OCI-LY1 (cell line): ENCODE measurements around the gene JPH2.

ENCODE experiments used
- H2AFZ ChIP-seq: fragments of 200-600 bp; sonication (generic), shearing (Covaris generic); 2 replicates; pipeline ENCODE4 v1.6.0; 2014; ENCODE audit warnings: antibody characterized with exemption, mild to moderate bottlenecking, low read length
- H3F3A ChIP-seq: fragments of 200-600 bp; sonication (generic), shearing (Covaris generic); 2 replicates; pipeline ENCODE4 v1.6.0; 2014; ENCODE audit warnings: mild to moderate bottlenecking, antibody characterized with exemption, low read length, moderate library complexity; ENCODE audit not compliant: insufficient read depth
- H3K27ac ChIP-seq: fragments of 200-600 bp; sonication (generic); 2 replicates; pipeline ENCODE4 v1.5.1; 2014; ENCODE audit warnings: low read length, mixed run types, mild to moderate bottlenecking, low read depth; ENCODE audit not compliant: poor library complexity, severe bottlenecking
- H3K27me3 ChIP-seq: fragments of 200-600 bp; sonication (generic); 2 replicates; pipeline ENCODE4 v1.6.0; 2014; ENCODE audit warnings: antibody characterized with exemption, mild to moderate bottlenecking, low read length, moderate library complexity; ENCODE audit not compliant: insufficient read depth
- H3K36me3 ChIP-seq: fragments of 200-600 bp; sonication (generic); 2 replicates; pipeline ENCODE4 v1.6.1; 2014; ENCODE audit warnings: mild to moderate bottlenecking, antibody characterized with exemption, low read length, moderate library complexity, mixed read lengths; ENCODE audit not compliant: insufficient read depth
- H3K4me1 ChIP-seq: fragments of 200-600 bp; sonication (generic); 2 replicates; pipeline ENCODE4 v1.5.1; 2014; ENCODE audit warnings: mild to moderate bottlenecking, low read length, moderate library complexity; ENCODE audit not compliant: insufficient read depth, severe bottlenecking
- H3K4me2 ChIP-seq: fragments of 200-600 bp; sonication (generic), shearing (Covaris generic); 2 replicates; pipeline ENCODE4 v1.6.1; 2014; ENCODE audit warnings: low read length
- H3K4me3 ChIP-seq: fragments of 200-600 bp; sonication (generic); 2 replicates; pipeline ENCODE4 v1.5.1; 2014; ENCODE audit warnings: low read length, low read depth, mild to moderate bottlenecking, mixed read lengths; ENCODE audit not compliant: poor library complexity, severe bottlenecking
- H3K79me2 ChIP-seq: fragments of 200-600 bp; shearing (Covaris generic); 2 replicates; pipeline ENCODE4 v1.6.1; 2016; ENCODE audit warnings: mixed run types, low read length, mixed read lengths; ENCODE audit not compliant: insufficient read depth
- H3K9ac ChIP-seq: fragments of 200-600 bp; sonication (generic), shearing (Covaris generic); 2 replicates; pipeline ENCODE4 v1.6.1; 2014; ENCODE audit warnings: mild to moderate bottlenecking, low read length, mixed read lengths
- H3K9me2 ChIP-seq: fragments of 200-600 bp; sonication (generic), shearing (Covaris generic); 2 replicates; pipeline ENCODE4 v1.6.1; 2014; ENCODE audit warnings: low read depth, mild to moderate bottlenecking, low read length, mixed read lengths
- H3K9me3 ChIP-seq: fragments of 200-600 bp; shearing (Covaris generic); 2 replicates; pipeline ENCODE4 v1.6.1; 2014; ENCODE audit warnings: low read length, mixed read lengths
- H4K20me1 ChIP-seq: fragments of 200-600 bp; sonication (generic), shearing (Covaris generic); 2 replicates; pipeline ENCODE4 v1.6.0; 2016; ENCODE audit warnings: mild to moderate bottlenecking, low read length; ENCODE audit not compliant: insufficient read depth
- EZH2 ChIP-seq: fragments of 200-600 bp; sonication (generic), shearing (Covaris generic); IDR thresholded peaks from 2 replicates; pipeline ENCODE4 v1.8.0; 2017; ENCODE audit warnings: borderline replicate concordance, mixed run types, mild to moderate bottlenecking, antibody characterized with exemption, low read length, moderate library complexity, mixed read lengths
- TF ChIP-seq, protein P1 (sequence below): fragments of 200-600 bp; sonication (generic), shearing (Covaris generic); IDR thresholded peaks from 2 replicates; pipeline ENCODE4 v1.5.1; 2017; ENCODE audit warnings: mild to moderate bottlenecking, antibody characterized with exemption, low read length, moderate library complexity, mixed read lengths

JPH2 gene

GRCh38 chr20:44104798-44105517 lies 82.0 kb downstream of the JPH2 start:
- Histone ChIP-seq H3K4me1 (no peaks in the 10 kb centered on the region), H3K9me2 (no peaks in the 10 kb centered on the region), H2AFZ (no peak overlapping the region), H4K20me1 (no peaks in the 10 kb centered on the region), H3K9ac (no peak overlapping the region), H3K9me3 (0 out of 2 replicates have a peak, but pooled peaks cover 3% of the 10 kb centered on the region), H3K27me3 (no peaks in the 10 kb centered on the region; the same call in 1 of the 2 replicates), H3K79me2 (no peaks in the 10 kb centered on the region), H3K36me3 (no peaks in the 10 kb centered on the region), H3K27ac (no peak overlapping the region), H3K4me3 (no peak overlapping the region), H3K4me2 (no peak overlapping the region), H3F3A (no peaks in the 10 kb centered on the region)
- TF ChIP-seq, protein P1, sequence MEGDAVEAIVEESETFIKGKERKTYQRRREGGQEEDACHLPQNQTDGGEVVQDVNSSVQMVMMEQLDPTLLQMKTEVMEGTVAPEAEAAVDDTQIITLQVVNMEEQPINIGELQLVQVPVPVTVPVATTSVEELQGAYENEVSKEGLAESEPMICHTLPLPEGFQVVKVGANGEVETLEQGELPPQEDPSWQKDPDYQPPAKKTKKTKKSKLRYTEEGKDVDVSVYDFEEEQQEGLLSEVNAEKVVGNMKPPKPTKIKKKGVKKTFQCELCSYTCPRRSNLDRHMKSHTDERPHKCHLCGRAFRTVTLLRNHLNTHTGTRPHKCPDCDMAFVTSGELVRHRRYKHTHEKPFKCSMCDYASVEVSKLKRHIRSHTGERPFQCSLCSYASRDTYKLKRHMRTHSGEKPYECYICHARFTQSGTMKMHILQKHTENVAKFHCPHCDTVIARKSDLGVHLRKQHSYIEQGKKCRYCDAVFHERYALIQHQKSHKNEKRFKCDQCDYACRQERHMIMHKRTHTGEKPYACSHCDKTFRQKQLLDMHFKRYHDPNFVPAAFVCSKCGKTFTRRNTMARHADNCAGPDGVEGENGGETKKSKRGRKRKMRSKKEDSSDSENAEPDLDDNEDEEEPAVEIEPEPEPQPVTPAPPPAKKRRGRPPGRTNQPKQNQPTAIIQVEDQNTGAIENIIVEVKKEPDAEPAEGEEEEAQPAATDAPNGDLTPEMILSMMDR, result no peak
- TF ChIP-seq EZH2, result no peak

DNA sequence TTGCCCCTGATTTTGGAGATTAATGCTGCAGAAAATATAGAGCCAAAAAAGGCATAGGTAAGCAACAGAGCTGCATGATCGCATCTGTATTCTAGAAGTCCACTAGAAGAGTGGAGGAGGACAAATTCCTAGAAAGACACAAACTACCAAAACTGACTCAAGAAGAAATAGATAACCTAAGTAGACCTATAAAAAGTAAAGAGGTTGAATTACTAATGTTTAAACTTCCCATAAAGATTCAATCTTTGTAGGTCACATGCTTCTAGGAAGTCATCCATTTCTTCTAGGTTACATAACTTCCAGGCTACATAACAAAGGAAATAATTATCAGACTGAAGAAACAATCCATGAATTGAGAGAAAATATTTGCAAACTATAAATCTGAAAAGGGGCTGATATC lies 84.4 kb downstream of the JPH2 start:
- H3K36me3 ChIP-seq, result no peaks in the 10 kb centered on the region
- no peaks in the 10 kb centered on the region for H3K79me2 ChIP-seq
- H4K20me1 ChIP-seq, result no peaks in the 10 kb centered on the region
- no peak overlapping the region for H3K27ac ChIP-seq
- no peak overlapping the region for H3K9ac ChIP-seq
- H3K4me3 ChIP-seq, result no peak overlapping the region
- H3K4me1 ChIP-seq, result no peaks in the 10 kb centered on the region
- TF ChIP-seq, protein P1, result no peak
- no peak for TF ChIP-seq EZH2
- no peaks in the 10 kb centered on the region for H3F3A ChIP-seq
- no peaks in the 10 kb centered on the region; the same call in 1 of the 2 replicates for H3K27me3 ChIP-seq
- no peaks in the 10 kb centered on the region for H3K9me3 ChIP-seq
- H2AFZ ChIP-seq, result no peak overlapping the region
- H3K4me2 ChIP-seq, result no peak overlapping the region
- no peaks in the 10 kb centered on the region for H3K9me2 ChIP-seq

GRCh38 chr20:44099832-44100231 lies 87.2 kb downstream of the JPH2 start:
- TF ChIP-seq EZH2, result no peak
- TF ChIP-seq, protein P1, result no peak
- H3K9ac ChIP-seq, result no peak overlapping the region
- no peaks in the 10 kb centered on the region for H3K36me3 ChIP-seq
- H3K4me1 ChIP-seq, result no peaks in the 10 kb centered on the region
- H3K27ac ChIP-seq, result no peak overlapping the region
- no peaks in the 10 kb centered on the region for H3K79me2 ChIP-seq
- H3K9me3 ChIP-seq, result no peaks in the 10 kb centered on the region
- H4K20me1 ChIP-seq, result no peaks in the 10 kb centered on the region
- no peak overlapping the region for H3K4me2 ChIP-seq
- no peak overlapping the region for H2AFZ ChIP-seq
- H3K9me2 ChIP-seq, result no peaks in the 10 kb centered on the region
- H3F3A ChIP-seq, result no peaks in the 10 kb centered on the region
- no peaks in the 10 kb centered on the region; the same call in 1 of the 2 replicates for H3K27me3 ChIP-seq
- H3K4me3 ChIP-seq, result no peak overlapping the region
